ENCODE measurements around the gene KIAA0825. TPM values are rescaled to one million over a fixed set of nuclear protein-coding genes. Genes with fewer than 3 reads are reported as not detected.

Gene KIAA0825
- polyA plus RNA-seq, 1 of the 3 experiments (the other 2 are of a cell fraction) = 0.61 TPM

GRCh38 chr5:94429566-94429965 lies 188.8 kb downstream of the KIAA0825 start (continued):
- TF ChIP-seq MXI1 (IDR thresholded peaks at IDR 0.05; ENCODE audit: low read depth, low read length) (no peak), SIN3A (IDR thresholded peaks at IDR 0.05; ENCODE audit: borderline replicate concordance, low read depth, low read length) (no peak), JUND (IDR thresholded peaks at IDR 0.05) (no peak), TCF12 (IDR thresholded peaks at IDR 0.05) (no peak), CHD2 (IDR thresholded peaks at IDR 0.05; ENCODE audit: low read length, partially characterized antibody) (no peak), RFX5 (IDR thresholded peaks at IDR 0.05; ENCODE audit: low read length) (no peak)

GRCh38 chr5:94425396-94425795 lies 193.0 kb downstream of the KIAA0825 start:
- Histone ChIP-seq H3K27me3 (ENCODE audit: insufficient read depth) (no peaks in the 10 kb centered on the region), H3F3A (replicated peaks; ENCODE audit: insufficient read depth) (no peaks in the 10 kb centered on the region), H3K4me3 (ENCODE audit: low read depth in 2 of 2, low read length in 1 of 2) (no peak overlapping the region), H3K9me2 (no peaks in the 10 kb centered on the region), H3K27ac (ENCODE audit: low read depth in 2 of 2, low read length in 1 of 2) (no peak overlapping the region), H3K79me2 (ENCODE audit: insufficient read depth) (no peaks in the 10 kb centered on the region), H3K4me2 (no peak overlapping the region), H2AFZ (ENCODE audit: low read depth) (no peak overlapping the region), H3K9ac (no peak overlapping the region), H3K9me3 (no peaks in the 10 kb centered on the region), H3K4me1 (ENCODE audit: control insufficient read depth in 1 of 2, insufficient read depth in 2 of 2, low read depth in 1 of 2, low read length in 1 of 2) (no peaks in the 10 kb centered on the region), H3K36me3 (replicated peaks in 1 of 2; ENCODE audit: control insufficient read depth in 1 of 2, insufficient read depth in 2 of 2, low read length in 1 of 2) (no peaks in the 10 kb centered on the region), H4K20me1 (ENCODE audit: insufficient read depth) (no peaks in the 10 kb centered on the region)
- TF ChIP-seq SIN3A (IDR thresholded peaks at IDR 0.05; ENCODE audit: borderline replicate concordance, low read depth, low read length) = no peak
- TF ChIP-seq MAX (IDR thresholded peaks at IDR 0.05; ENCODE audit: low read depth) = no peak
- TF ChIP-seq RXRA (IDR thresholded peaks at IDR 0.05; ENCODE audit: borderline replicate concordance, low read depth) = no peak
- no peak for TF ChIP-seq NRF1 (IDR thresholded peaks at IDR 0.05; ENCODE audit: low read depth, low read length)
- no peak for TF ChIP-seq NFIC (IDR thresholded peaks at IDR 0.05; ENCODE audit: borderline replicate concordance)
- TF ChIP-seq GATA2 (CRISPR knock-in tag; IDR thresholded peaks at IDR 0.05) = no peak
- TF ChIP-seq IRF3 (IDR thresholded peaks at IDR 0.05; ENCODE audit: low read depth, low read length) = no peak
- TF ChIP-seq JUND (IDR thresholded peaks at IDR 0.05) = no peak
- TF ChIP-seq MXI1 (IDR thresholded peaks at IDR 0.05; ENCODE audit: low read depth, low read length) = no peak
- TF ChIP-seq TAF1 (IDR thresholded peaks at IDR 0.05; ENCODE audit: borderline replicate concordance, low read depth, low read length) = no peak
- TF ChIP-seq CHD2 (IDR thresholded peaks at IDR 0.05; ENCODE audit: low read length, partially characterized antibody) = no peak
- no peak for TF ChIP-seq TEAD4 (IDR thresholded peaks at IDR 0.05; ENCODE audit: borderline replicate concordance, insufficient read depth)
- TF ChIP-seq RFX5 (IDR thresholded peaks at IDR 0.05; ENCODE audit: low read length) = no peak
- TF ChIP-seq EP300 (IDR thresholded peaks at IDR 0.05; ENCODE audit: borderline replicate concordance in 1 of 2, low read depth in 1 of 2, low read length in 1 of 2) = no peak
- TF ChIP-seq, protein P1, sequence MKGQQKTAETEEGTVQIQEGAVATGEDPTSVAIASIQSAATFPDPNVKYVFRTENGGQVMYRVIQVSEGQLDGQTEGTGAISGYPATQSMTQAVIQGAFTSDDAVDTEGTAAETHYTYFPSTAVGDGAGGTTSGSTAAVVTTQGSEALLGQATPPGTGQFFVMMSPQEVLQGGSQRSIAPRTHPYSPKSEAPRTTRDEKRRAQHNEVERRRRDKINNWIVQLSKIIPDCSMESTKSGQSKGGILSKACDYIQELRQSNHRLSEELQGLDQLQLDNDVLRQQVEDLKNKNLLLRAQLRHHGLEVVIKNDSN (IDR thresholded peaks at IDR 0.05; ENCODE audit: borderline replicate concordance, low read depth) = no peak
- no peak for TF ChIP-seq RAD21 (IDR thresholded peaks at IDR 0.05; ENCODE audit: low read length)
- no peak for TF ChIP-seq ZBTB33 (IDR thresholded peaks at IDR 0.05; ENCODE audit: borderline replicate concordance, low read depth)
- no peak for DNase-seq
- CTCF ChIA-PET = interaction anchor here (1.1 kb wide), 1 partner anchor 9 kb away, joined by 3 read pairs; no protein-coding TSS in a partner anchor
- 75% methylated on average over 2 of the region's 2 CpGs for WGBS (ENCODE audit: low lambda C conversion rate)
- POLR2A ChIA-PET = no interaction called here
